Osteoblast (primary cell): Measurements from ENCODE around the gene ATXN10. TPM values are rescaled to one million over a fixed set of nuclear protein-coding genes. Genes with fewer than 3 reads are reported as not detected.

Experiments used
- DNase-seq: peaks from one replicate; pipeline ENCODE4 v3.0.0; 2011; ENCODE audit warnings: low spot score, mixed read lengths; ENCODE audit not compliant: insufficient read length; ENCODE audit errors: missing footprints
- H2AFZ ChIP-seq: 2 replicates; pipeline ENCODE4 v1.6.0; 2011; ENCODE audit warnings: mild to moderate bottlenecking, low read length
- H3K27ac ChIP-seq: 2 replicates; pipeline ENCODE4 v1.5.1; 2011; ENCODE audit warnings: mild to moderate bottlenecking, low read depth, low read length, moderate library complexity
- H3K27me3 ChIP-seq: 2 replicates; pipeline ENCODE4 v1.6.0; 2012; ENCODE audit warnings: mild to moderate bottlenecking, control low read depth, inconsistent platforms, low read length, moderate library complexity; ENCODE audit not compliant: insufficient read depth
- H3K36me3 ChIP-seq: 2 replicates; pipeline ENCODE4 v1.5.1; 2011; ENCODE audit warnings: mild to moderate bottlenecking, low read length, control low read depth, moderate library complexity; ENCODE audit not compliant: insufficient read depth
- H3K4me1 ChIP-seq: 2 replicates; pipeline ENCODE4 v1.5.1; 2011; ENCODE audit warnings: mild to moderate bottlenecking, low read length, control low read depth, moderate library complexity; ENCODE audit not compliant: insufficient read depth
- H3K4me2 ChIP-seq: 2 replicates; pipeline ENCODE4 v1.6.0; 2011; ENCODE audit warnings: mild to moderate bottlenecking, low read length; ENCODE audit not compliant: insufficient read depth
- H3K4me3 ChIP-seq: fragments of 200-600 bp; sonication (generic); 3 replicates; pipeline ENCODE4 v1.5.1; 2012; ENCODE audit warnings: mild to moderate bottlenecking, low read length, inconsistent platforms; ENCODE audit not compliant: insufficient read depth
- H3K79me2 ChIP-seq: 2 replicates; pipeline ENCODE4 v1.6.0; 2012; ENCODE audit warnings: mild to moderate bottlenecking, low read length, control low read depth, inconsistent platforms; ENCODE audit not compliant: insufficient read depth
- H3K9me3 ChIP-seq: 2 replicates; pipeline ENCODE4 v1.5.1; 2011; ENCODE audit warnings: low read depth, low read length, control low read depth
- H4K20me1 ChIP-seq: 2 replicates; pipeline ENCODE4 v1.6.0; 2012; ENCODE audit warnings: mild to moderate bottlenecking, low read length, control low read depth; ENCODE audit not compliant: insufficient read depth
- total RNA-seq: library from RNA; depleted of rRNA; stranded (reverse); fragments of >200 nt; gene quantifications from 2 replicates; pipeline ENCODE4 v1.2.3, GENCODE V29; 2012
- TF ChIP-seq, protein P1 (sequence below): IDR thresholded peaks from 2 replicates; pipeline ENCODE4 v1.5.1; 2011; ENCODE audit warnings: mild to moderate bottlenecking, low read depth, low read length, moderate library complexity; ENCODE audit errors: extremely low read depth

ATXN10 gene
- total RNA-seq, 1 donor = 138 TPM

DNA sequence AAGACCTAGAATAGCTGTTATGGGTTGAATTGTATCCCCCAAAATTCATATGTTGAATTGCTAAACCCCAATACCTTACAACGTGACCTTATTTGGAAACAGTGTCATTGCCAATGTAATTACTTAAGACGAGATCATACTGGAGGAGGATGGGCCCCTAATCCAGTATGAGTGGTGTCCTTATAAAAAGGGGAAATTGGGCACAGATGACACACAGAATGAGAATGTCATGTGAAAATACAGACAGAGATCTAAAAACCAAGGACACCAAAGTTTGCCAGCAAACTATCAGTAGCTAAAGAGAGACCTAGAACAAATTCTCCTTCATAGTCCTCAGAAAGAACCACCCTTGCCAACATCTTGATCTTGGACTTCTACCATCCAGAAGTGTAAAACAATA, 127.7 kb downstream of the ATXN10 start:
- TF ChIP-seq, protein P1, sequence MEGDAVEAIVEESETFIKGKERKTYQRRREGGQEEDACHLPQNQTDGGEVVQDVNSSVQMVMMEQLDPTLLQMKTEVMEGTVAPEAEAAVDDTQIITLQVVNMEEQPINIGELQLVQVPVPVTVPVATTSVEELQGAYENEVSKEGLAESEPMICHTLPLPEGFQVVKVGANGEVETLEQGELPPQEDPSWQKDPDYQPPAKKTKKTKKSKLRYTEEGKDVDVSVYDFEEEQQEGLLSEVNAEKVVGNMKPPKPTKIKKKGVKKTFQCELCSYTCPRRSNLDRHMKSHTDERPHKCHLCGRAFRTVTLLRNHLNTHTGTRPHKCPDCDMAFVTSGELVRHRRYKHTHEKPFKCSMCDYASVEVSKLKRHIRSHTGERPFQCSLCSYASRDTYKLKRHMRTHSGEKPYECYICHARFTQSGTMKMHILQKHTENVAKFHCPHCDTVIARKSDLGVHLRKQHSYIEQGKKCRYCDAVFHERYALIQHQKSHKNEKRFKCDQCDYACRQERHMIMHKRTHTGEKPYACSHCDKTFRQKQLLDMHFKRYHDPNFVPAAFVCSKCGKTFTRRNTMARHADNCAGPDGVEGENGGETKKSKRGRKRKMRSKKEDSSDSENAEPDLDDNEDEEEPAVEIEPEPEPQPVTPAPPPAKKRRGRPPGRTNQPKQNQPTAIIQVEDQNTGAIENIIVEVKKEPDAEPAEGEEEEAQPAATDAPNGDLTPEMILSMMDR = no peak
- peaks cover 38% of the 10 kb centered on the region for H3K79me2 ChIP-seq
- no peak overlapping the region for H3K4me3 ChIP-seq
- DNase-seq = no peak
- peaks cover 14% of the 10 kb centered on the region for H4K20me1 ChIP-seq
- no peak overlapping the region for H3K27ac ChIP-seq
- no peaks in the 10 kb centered on the region for H3K27me3 ChIP-seq
- peaks cover 4% of the 10 kb centered on the region for H3K4me1 ChIP-seq
- H2AFZ ChIP-seq = no peak overlapping the region
- H3K36me3 ChIP-seq = peaks cover 20% of the 10 kb centered on the region
- peaks cover 7% of the 10 kb centered on the region for H3K9me3 ChIP-seq
- no peak overlapping the region for H3K4me2 ChIP-seq

DNA sequence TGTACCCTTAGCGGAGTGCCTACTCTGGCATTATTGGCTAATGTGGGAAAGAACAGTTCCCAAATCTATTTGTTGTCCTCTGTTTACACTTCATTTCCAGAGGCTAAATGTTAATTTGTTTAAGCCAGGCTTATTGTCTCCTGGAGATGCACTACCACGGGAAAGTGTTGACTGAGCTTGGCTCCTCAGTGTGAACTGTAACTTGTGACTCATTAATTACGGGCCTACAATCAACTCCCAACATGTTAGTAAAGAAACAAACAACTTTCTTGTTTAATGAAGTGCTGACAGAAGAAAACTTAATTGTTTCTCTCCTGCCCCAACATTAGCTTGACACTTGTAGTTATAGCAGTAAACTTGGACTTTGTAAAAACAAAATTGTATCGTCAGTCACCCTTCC, 130.4 kb downstream of the ATXN10 start:
- no peaks in the 10 kb centered on the region for H3K27me3 ChIP-seq
- H3K9me3 ChIP-seq = no peaks in the 10 kb centered on the region
- peaks cover 7% of the 10 kb centered on the region for H3K36me3 ChIP-seq

DNA sequence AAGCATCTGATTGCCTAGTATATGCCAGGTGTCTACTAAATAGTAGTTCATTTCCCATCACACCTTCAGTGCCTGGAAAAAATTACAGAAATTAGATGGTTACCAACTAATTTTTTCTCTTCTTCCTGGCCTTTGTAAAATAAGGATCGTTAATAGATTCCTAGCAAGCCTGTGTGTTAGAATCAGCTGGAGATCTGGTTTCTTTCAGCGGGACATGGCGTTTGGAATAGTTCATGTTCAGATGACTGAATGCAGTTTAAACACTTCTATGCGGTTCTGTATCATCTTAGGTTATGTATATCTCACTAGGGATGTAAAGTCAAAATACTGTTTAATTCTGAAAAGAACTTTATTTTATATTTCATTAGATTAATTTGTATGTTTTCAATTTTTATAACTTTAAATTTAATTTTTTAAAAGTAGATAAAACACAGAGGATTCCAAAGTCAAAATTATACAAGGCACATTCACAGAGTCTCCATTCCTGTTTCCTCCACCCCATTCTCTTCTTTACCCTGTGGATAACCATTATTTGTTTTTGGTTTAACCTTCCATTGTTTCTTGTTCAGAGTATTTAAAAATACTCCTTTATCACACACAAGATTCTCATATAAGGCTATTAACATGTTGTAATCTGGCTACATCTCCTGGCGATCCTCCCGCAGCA, 132.8 kb downstream of the ATXN10 start:
- Histone ChIP-seq H4K20me1 (peaks cover 34% of the 10 kb centered on the region), H3K9me3 (no peaks in the 10 kb centered on the region), H2AFZ (no peak overlapping the region), H3K36me3 (peaks cover 16% of the 10 kb centered on the region), H3K27ac (peak overlapping the region; percentile 66), H3K79me2 (peaks cover 69% of the 10 kb centered on the region), H3K4me1 (peaks cover 28% of the 10 kb centered on the region), H3K27me3 (no peaks in the 10 kb centered on the region), H3K4me2 (peak overlapping the region; percentile 24), H3K4me3 (no peak overlapping the region)
- TF ChIP-seq, protein P1 = no peak
- DNase-seq = no peak

More for the DNA sequence above, 130.4 kb downstream of the ATXN10 start:
- peaks cover 26% of the 10 kb centered on the region for H3K4me1 ChIP-seq
- no peak overlapping the region for H2AFZ ChIP-seq
- H4K20me1 ChIP-seq = peaks cover 31% of the 10 kb centered on the region
- no peak overlapping the region for H3K4me2 ChIP-seq
- TF ChIP-seq, protein P1 = no peak
- no peak for DNase-seq
- H3K4me3 ChIP-seq = no peak overlapping the region
- H3K79me2 ChIP-seq = peaks cover 51% of the 10 kb centered on the region
- H3K27ac ChIP-seq = no peak overlapping the region

DNA sequence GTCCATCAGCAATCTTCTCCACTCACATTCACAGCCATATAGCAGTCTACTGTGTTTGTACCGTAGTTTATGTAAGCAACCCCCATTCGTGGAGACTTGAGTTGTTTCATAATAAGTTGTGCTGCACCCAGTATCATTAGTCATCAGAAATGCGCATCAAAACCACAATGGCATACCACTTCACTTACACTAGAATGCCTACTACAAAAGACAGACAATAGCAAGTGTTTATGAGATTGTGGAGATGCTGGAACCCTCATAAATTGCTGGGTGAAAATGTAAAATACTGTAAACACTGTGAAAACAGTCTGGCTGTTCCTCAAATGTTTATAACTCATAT, 133.3 kb downstream of the ATXN10 start:
- Histone ChIP-seq H2AFZ (no peak overlapping the region), H3K4me2 (peak overlapping the region; percentile 24), H3K27me3 (no peaks in the 10 kb centered on the region), H3K79me2 (peaks cover 70% of the 10 kb centered on the region), H3K4me1 (peaks cover 28% of the 10 kb centered on the region), H4K20me1 (peaks cover 34% of the 10 kb centered on the region), H3K4me3 (no peak overlapping the region), H3K36me3 (peaks cover 16% of the 10 kb centered on the region), H3K9me3 (no peaks in the 10 kb centered on the region), H3K27ac (peak overlapping the region; percentile 66)
- TF ChIP-seq, protein P1 = no peak
- DNase-seq = no peak
